Measurements from ENCODE around the gene BMP10.

BMP10 gene

DNA sequence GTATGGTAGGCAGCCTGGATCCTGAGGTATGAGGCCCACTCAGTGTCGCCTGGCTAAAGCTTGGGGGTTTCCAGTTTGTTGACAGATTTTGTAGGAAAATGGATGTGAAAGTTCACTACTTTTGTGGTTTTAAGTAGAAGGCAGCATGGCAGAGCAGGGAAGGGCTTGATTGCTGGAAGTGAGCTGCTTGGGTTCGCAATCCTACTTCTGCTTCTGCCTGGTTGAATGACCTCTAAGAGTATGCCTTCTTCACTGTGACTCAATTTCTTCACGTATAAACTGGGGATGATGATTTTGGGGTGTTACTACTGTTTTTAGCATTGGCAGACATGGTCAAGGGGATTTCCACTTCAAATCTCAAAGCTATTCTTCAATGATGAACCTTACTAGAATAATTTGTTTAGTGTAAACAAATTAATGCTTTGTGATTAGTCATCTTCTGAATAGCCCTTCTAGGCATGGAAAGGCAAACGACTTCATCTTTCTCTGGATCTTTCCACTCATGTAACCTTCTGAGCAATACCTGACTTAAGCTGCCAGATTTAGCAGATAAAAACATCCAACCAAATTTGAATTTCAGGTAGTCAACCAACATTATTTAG is 13.2 kb downstream of the BMP10 start:
- DNase-seq (ENCODE audit: low read depth, low spot score) = no peak

DNA sequence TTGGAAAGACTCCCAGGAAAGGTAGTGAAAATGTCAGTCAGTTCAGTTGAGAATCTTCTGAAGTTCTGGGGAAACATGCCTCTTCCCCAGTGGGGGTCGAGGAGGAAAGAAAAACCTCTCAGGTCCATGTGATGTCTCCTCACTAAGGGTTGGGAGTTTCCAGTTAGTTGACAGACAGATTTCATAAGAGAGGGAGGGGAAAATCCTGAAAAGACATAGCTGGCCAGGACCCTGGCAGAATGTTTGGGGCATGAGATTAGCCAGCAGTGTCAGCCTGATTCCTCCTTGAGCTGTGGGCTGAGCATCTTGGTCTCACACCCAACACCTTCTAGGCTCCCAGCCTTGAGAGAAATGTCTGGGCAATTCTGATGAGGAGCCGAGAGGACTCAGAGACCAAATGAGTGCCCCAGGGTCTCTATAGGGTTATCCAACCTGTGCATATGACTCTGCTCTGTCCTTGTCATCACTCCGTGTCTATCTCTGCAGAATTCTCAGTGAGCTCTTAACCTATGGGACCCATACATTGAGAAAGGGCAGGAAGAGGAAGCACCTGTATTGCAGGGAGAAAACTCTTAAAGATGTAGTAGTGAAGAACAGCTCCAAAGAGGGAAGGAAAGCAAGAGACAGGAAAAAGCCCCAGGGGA is 13.9 kb downstream of the BMP10 start:
- H3K4me3 ChIP-seq (ENCODE audit: low read length) = no peak overlapping the region
- DNase-seq (ENCODE audit: low read depth, low spot score) = no peak

More for the DNA sequence above, 13.2 kb downstream of the BMP10 start:
- no peak overlapping the region for H3K4me3 ChIP-seq (ENCODE audit: low read length)

DNA sequence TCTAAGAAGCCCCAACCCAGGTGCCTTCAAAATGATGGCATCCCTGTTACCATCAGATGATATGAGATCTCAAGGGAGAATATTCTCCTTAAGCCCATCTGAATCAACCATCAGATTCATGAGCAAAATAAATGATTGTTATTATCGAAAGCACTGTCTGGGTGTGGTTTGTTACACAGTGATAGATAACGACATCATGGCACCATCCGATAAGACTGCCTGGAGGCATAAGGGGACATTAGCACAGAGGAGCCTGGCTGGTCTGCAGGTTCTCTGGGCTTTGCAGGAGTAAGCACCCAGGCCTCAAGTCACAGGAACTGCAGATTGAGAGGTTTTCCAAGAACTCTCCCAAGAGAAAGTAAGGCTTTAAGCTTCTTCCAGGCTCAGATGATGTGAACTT is 15.6 kb downstream of the BMP10 start:
- no peak overlapping the region for H3K4me3 ChIP-seq (ENCODE audit: low read length)
- no peak for DNase-seq (ENCODE audit: low read depth, low spot score)

DNA sequence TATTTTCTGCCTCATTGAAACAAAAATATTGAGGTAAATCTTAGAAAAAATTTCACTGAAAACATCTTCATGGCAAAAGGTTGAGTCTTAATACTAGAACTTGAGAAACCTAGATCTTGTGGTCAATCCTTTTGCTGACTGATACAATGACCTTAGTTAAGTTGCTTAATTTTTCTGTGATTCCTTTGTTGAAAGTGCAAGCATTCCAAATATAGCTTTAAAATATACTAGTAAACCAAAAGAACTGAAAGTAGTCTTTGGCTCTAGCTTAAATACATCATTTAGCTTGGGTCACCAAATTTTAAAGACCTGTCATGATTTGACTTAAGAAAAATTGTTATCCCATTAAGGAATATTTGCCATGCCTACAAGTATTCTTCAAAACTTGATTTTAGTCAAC is 16.7 kb downstream of the BMP10 start:
- DNase-seq (ENCODE audit: low read depth, low spot score) = no peak
- no peak overlapping the region for H3K4me3 ChIP-seq (ENCODE audit: low read length)

DNA sequence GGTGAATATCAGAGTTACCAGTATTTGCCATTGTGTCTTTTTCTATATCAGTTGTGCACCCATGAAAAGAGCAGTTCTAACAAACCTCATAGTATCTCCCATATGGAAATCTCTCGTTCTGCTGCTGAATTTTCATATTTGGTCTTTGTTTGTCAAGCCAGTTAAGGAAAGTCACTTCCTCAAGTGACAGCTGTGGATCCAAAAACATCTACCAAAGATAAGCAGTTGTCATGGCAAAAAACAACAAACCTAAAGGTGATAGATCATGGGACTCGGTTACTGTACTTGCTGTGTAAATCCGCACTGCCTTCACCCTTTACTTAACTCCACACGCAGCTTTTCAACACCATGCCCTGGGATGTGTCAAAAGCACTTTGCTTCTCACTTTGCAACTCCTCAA is 17.3 kb downstream of the BMP10 start:
- no peak for DNase-seq (ENCODE audit: low read depth, low spot score)
- H3K4me3 ChIP-seq (ENCODE audit: low read length) = no peak overlapping the region

DNA sequence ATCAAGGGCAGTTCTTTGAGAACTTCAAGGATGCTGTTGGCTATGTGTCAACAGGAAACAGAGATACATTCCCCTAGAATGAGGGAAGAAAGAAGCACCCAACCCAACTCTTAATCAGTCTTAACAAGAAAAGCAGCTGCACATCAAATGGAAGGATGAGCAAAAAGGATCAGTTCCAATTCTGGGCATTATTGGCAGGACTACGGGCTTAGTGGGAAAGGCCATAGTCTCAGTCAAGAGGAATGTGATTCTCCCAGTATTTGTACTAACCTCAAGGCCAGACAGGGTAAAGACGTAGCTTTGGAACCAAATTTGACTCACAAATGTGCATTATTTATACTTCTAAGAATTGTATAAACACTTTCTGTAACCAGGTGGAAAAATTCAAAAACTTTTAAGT is 18.2 kb downstream of the BMP10 start:
- H3K4me3 ChIP-seq (ENCODE audit: low read length) = no peak overlapping the region
- DNase-seq (ENCODE audit: low read depth, low spot score) = no peak

DNA sequence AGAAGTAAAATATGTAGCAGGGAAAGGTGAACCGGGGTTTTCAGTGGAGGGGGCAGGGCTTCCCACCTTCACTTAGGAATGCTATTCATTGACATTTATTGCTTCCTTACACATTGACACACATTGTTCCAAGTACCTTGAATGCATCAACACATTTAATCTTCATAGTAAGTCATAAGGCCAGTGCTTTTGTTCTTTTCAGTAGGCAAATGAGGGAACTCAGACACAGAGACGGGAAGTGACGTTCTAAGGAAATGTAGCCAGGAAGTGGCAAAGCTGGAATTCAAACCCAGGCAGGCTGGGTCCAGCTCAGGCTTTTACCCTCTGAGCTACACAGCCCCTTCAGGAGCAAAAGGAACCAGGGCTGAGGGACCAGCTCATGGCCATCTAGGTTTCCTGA is 20.7 kb downstream of the BMP10 start:
- no peak for DNase-seq (ENCODE audit: low read depth, low spot score)
- no peak overlapping the region for H3K4me3 ChIP-seq (ENCODE audit: low read length)

DNA sequence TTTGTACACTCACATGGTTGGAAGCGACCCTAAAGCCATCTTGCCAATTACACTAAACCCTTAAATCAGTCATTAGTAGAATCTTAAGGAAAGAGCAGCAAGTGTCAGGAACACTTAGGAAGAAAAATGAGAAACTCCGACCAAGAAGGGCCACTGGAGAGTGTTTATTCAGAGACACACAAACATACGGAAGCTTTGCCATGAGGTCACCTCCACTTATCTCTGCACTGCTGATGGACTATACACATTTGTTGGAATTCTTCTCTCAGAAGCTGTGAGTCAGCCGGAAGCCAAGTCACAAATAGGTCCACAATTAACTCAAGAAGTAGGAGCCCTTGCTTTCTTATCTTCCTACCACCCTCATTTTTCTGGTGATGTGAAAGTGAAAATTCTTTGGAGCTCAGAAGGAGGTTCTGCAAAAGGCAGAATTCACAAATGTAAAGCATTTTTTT is 21.6 kb downstream of the BMP10 start:
- DNase-seq (ENCODE audit: low read depth, low spot score) = no peak
- no peak overlapping the region for H3K4me3 ChIP-seq (ENCODE audit: low read length)

DNA sequence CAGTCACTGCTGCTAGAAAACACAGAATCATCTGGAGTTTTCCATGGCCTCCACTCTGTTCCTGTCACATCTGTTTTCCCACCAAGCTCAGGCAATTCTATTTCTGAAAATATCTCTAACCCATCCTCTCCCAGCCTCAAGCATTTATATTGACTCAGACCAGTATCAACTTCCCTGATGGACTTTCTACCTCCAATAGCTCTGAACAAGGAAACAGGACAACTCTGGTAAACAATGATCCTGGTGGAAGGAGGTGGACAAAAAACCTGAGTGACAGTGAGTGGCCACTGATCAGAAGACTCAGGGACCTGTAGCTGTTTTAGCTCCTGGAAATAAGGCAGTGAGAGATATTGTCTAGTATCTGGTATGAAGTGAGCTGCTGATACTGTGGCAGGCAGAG is 23.4 kb downstream of the BMP10 start:
- H3K4me3 ChIP-seq (ENCODE audit: low read length) = no peak overlapping the region
- no peak for DNase-seq (ENCODE audit: low read depth, low spot score)

DNA sequence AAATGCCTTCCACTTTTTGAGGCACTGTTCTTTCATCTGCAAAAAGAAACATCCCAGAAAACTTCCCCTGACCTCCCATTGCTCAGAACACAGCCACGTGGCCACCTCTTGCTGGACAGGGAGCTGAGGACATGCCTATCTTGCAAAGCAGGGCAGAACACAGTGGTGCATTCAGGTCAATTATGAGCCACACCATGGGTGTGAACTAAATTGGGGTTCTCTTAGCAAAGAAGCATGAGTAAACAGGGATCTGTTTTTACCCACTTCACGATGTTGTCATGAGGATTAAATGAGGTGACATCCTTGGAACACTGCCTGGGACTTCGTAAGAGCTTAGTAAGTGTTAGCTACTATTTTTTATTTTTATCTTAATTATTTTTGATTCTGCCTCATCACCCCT is 25.1 kb downstream of the BMP10 start:
- H3K4me3 ChIP-seq (ENCODE audit: low read length) = no peak overlapping the region
- no peak for DNase-seq (ENCODE audit: low read depth, low spot score)

DNA sequence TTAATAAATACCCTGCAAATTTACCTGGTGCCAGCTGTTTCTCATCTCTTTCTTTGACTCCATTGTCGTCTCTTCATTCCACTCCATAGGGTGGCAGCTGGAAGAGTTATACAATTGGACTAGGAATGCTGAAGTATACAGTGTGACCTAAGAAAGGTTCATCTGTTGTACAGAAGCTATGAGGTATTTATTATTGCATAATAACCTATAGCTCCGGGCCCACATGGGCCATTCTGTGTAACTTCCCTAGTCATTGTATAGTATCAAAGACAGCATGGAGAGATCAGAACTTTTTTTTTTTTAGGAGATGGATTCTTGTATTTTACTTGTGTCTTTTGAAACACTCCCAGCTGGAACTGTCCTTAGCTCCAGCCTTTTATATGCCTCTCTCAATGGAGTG is 26.2 kb downstream of the BMP10 start:
- no peak overlapping the region for H3K4me3 ChIP-seq (ENCODE audit: low read length)
- no peak for DNase-seq (ENCODE audit: low read depth, low spot score)

DNA sequence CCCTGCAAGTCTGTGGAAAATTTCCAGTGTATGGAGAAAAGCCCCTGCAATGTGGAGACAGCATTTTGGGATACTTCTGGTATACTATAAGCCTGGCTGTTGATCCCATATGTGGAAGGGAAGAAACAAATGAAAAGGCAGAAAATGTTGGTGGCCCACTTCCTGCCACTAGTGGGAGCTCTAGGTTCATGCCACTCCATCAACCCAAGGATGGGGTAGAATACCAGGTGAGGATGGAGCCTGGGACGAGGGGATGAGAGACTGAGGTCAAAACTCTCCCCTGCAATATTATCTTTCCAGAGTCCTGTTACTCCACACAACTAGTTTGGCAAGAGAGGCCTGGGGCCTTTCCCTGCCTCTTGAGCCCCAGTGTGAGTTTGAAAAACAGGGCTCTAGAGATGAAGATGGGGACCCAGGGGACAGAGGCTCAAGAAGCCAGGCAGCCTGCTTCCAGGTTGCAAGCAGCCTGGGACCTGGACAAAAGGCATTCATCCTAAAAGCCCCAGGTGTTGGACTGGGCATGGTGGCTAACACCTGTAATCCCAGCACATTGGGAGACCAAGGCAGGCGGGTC is 31.9 kb downstream of the BMP10 start:
- no peak for DNase-seq (ENCODE audit: low read depth, low spot score)
- no peak overlapping the region for H3K4me3 ChIP-seq (ENCODE audit: low read length)

DNA sequence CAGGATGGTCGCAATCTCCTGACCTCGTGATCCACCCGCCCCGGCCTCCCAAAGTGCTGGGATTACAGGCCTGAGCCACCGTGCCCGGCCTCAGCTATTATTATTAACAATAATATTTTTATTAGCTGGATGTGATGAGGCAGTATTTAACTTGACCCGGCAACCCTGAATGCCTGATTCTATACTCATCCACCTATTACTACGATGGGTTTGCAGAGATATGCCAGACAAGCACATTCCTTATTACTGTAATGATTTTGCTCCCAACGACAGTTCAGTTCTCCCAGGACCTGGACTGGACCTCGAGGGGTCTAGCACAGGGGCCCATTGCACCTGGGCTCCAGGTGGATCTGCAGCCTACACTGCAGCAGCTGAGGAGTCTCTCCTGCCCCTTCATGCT is 32.6 kb downstream of the BMP10 start:
- no peak for DNase-seq (ENCODE audit: low read depth, low spot score)

DNA sequence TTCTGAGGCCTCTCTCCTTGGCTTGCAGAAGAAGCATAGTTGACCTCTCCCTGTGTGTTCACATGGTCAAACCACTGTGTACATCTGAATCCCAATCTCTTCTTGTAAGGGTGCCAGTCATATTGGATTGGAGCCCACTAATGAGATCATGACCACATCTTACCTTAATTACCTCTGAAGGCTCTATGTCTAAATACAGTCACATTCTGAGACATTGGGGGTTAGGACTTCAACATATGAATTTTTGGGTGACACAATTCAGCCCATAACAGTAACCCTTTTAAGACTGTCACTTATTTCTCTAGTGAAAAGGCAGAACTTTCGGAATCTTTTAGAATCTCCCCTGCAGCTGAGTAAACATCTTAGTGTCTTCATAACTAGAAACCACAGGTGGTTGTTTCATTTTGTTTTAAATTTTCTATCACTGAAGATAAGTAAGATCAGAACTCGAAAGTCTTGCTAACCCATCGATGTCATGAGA is 33.3 kb downstream of the BMP10 start:
- H3K4me3 ChIP-seq (ENCODE audit: low read length) = no peak overlapping the region
- no peak for DNase-seq (ENCODE audit: low read depth, low spot score)

More for the DNA sequence above, 32.6 kb downstream of the BMP10 start:
- H3K4me3 ChIP-seq (ENCODE audit: low read length) = no peak overlapping the region

DNA sequence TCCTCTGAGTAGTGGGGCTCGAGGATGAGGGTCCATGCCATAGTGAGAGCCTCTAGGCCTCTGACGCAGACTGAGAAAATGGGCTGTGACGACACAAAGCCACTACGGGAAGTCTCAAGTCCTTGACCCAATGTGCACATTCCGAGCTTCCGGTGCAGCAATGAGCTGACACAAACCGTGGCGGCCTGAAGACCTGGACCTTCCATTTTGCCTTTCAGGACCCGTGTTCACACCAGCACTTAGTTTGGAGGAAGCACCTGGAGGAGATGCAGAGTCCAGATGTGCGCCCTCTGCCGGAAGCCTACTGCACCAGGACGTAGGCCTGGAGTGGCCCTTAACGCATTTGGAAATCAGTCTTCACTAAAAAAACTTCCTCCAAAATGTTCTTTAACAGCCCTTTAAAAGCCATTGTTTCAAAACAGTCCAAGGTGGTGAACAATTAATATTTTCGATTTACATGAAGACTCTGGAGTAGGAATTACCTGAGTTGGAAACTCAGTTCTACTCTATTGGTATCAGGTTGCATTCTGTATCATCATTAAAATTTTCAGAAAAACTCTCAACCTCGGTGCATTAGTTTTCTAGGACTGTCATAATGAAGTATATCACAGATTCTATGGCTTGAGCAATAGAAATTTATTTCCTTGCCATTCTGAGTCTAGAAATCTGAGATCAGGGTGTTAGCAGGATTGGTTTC is 33.9 kb downstream of the BMP10 start:
- H3K4me3 ChIP-seq (ENCODE audit: low read length) = no peak overlapping the region
- DNase-seq (ENCODE audit: low read depth, low spot score) = peak; percentile 76

DNA sequence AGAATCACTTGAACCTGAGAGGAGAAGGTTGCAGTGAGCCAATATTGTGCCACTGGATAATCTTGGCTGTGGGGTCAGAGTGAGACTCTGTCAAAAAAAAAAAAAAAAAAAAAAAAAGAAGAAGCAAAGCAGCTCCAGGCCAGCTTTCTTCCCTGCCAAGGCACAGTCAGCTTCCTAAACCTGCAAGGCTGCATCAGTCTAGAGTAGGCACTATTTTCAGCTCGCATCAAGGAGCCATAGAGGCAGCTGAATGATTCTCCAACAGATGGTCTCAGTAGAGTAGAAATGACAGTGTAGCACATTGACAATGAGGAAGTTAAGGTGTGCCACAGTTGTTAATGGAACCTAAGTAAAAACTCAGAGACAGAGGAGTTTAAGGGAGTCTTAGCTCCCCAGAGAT is 35.6 kb downstream of the BMP10 start:
- no peak overlapping the region for H3K4me3 ChIP-seq (ENCODE audit: low read length)
- peak; percentile 38 for DNase-seq (ENCODE audit: low read depth, low spot score)

DNA sequence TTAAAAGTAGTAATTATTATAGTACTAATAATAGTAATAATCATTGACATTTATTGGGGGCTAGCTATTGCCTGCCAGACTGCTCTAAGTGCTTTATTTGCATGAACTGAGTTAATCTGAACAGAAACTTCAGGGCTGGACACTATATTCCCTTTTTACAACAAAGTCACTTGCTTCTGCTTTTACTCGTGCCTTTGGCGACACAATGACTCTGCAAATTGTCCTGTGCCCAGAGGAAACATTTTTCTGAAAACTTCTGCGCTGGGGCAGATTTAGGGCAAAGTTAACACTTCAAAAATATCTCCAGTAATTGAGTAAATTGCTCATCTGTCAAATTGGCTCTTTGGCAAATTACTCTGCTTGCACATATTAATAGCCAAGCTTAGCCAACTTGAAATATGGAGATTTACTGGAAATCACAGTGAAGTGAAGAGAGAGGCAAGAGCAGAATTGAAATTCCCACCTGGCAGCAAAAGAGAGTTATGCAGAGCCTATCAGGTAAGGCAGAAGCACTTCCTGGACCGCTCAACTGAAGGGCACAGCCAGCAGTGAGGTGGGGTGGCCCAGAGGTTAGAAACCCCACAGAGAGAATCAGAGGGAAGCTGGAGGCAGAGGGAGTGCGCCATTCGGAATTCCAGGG is 36.3 kb downstream of the BMP10 start:
- DNase-seq (ENCODE audit: low read depth, low spot score) = no peak
- H3K4me3 ChIP-seq (ENCODE audit: low read length) = no peak overlapping the region

DNA sequence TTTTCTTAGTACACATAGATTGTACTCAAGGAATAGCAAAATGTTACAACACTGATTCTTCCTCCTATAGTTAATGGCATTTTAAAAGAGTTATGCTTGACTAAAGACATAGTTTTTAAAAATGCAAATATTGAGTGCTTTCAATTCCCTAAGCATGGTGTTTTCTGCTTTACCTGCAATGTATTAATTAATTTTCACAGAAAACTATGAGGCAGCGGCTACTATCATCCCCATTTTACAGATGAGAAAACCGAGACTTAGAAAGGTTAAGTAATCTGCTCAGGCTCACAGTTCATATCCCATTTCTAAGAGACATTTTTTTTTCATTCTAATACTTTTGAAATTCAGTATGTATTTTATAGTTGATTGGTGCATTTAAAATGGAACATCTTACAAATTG is 38.0 kb downstream of the BMP10 start:
- no peak for DNase-seq (ENCODE audit: low read depth, low spot score)
- no peak overlapping the region for H3K4me3 ChIP-seq (ENCODE audit: low read length)

DNA sequence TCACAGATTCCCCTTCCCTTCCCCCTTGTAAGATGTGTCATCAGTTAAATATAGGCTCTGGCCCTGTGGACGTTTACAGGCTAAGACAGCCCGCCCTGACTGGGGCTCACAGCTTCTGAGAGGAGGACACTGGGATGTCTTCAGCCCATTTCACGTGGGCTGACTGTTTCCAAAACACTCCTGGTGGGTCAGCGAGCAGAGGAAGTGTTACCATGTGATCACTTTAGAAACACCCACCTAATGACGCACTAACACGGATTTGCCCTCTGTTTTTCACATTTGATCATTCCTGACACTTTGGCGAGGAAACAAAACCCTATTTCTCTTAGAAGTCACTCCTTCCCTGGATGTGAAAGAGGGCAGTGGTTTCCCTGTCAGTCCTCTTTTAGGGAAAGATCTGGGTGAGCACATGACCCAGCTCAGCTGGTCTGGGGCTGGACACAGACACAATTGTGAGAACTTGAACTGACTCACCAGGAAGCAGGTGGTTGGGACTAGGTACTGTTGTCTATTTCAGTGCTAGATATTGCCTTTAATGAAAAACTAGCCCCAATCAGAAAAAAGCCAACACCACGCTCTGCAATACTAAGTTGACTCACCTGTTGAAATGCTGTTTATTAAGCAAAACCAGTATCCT is 38.8 kb downstream of the BMP10 start:
- DNase-seq (ENCODE audit: low read depth, low spot score) = no peak
- H3K4me3 ChIP-seq (ENCODE audit: low read length) = no peak overlapping the region

Measured in Jurkat, Clone E6-1 (cell line).